ENCODE results near the gene DRAM1.
"Not testable (repeated sequence)": the region's sequence is repeated elsewhere in the genome, so short reads cannot be mapped to it uniquely, and the experiment has no call there.

GRCh38 chr12:101918805-101919204, 41.4 kb downstream of the DRAM1 start:
- not testable (repeated sequence) for TF ChIP-seq POLR2A, CTCF (IDR thresholded peaks at IDR 0.05)
